GM10266 (cell line): ENCODE measurements around the gene CNMD.

Experiments
- DNase-seq: peaks from one replicate; pipeline ENCODE4 v3.0.0; 2012; ENCODE audit errors: extremely low spot score
- CTCF ChIP-seq: IDR thresholded peaks from 2 replicates; pipeline ENCODE4 v1.5.1; 2012; ENCODE audit warnings: mild to moderate bottlenecking, low read depth; ENCODE audit not compliant: control insufficient read depth, insufficient read depth; ENCODE audit errors: missing control alignments

CNMD gene

GRCh38 chr13:52782471-52783448 is 43.1 kb upstream of the CNMD start:
- no peak for DNase-seq
- TF ChIP-seq CTCF, result no peak

GRCh38 chr13:52780611-52781010 is 41.0 kb upstream of the CNMD start:
- no peak for TF ChIP-seq CTCF
- no peak for DNase-seq

- TF ChIP-seq CTCF, result no peak
- DNase-seq, result no peak
Observed at GRCh38 chr13:52780092-52780491, 40.5 kb upstream of the CNMD start.

GRCh38 chr13:52779103-52779502 is 39.5 kb upstream of the CNMD start:
- no peak for DNase-seq
- no peak for TF ChIP-seq CTCF

GRCh38 chr13:52776726-52777125 is 37.1 kb upstream of the CNMD start:
- no peak for DNase-seq
- TF ChIP-seq CTCF, result no peak

GRCh38 chr13:52775511-52775910 is 35.9 kb upstream of the CNMD start:
- no peak for TF ChIP-seq CTCF
- no peak for DNase-seq

- no peak for DNase-seq
- TF ChIP-seq CTCF, result no peak
Observed at GRCh38 chr13:52767949-52768516, 28.4 kb upstream of the CNMD start.
